HepG2 (cell line): Measurements from ENCODE around the gene ACP5. TPM values are rescaled to one million over a fixed set of nuclear protein-coding genes. Genes with fewer than 3 reads are reported as not detected.

Experiments used
- ASH2L ChIP-seq: fragments of 300-600, 200-600 bp; sonication (generic); IDR thresholded peaks from 2 replicates; pipeline ENCODE4 v1.7.0; 2017; ENCODE audit warnings: low read depth, mild to moderate bottlenecking, moderate library complexity, mixed read lengths, low read length; ENCODE audit not compliant: insufficient read length
- ATRX ChIP-seq: sonication (generic); formaldehyde crosslinking; IDR thresholded peaks from 2 replicates; pipeline ENCODE4 v1.4.0; 2020; ENCODE audit warnings: missing genetic modification reagents, borderline replicate concordance
- CHD4 ChIP-seq: fragments of 200-600 bp; sonication (generic); IDR thresholded peaks from 2 replicates; pipeline ENCODE4 v1.7.0; 2017; ENCODE audit warnings: mild to moderate bottlenecking, low read length, borderline replicate concordance
- JDP2 ChIP-seq: sonication (generic); formaldehyde crosslinking; IDR thresholded peaks from 2 replicates; pipeline ENCODE4 v1.8.1; 2022; ENCODE audit warnings: missing genetic modification reagents, borderline replicate concordance
- MEIS1 ChIP-seq: sonication (generic); formaldehyde crosslinking; IDR thresholded peaks from 2 replicates; pipeline ENCODE4 v1.9.0; 2021; ENCODE audit warnings: mild to moderate bottlenecking, missing genetic modification reagents, moderate library complexity, borderline replicate concordance
- MYPOP ChIP-seq: sonication (generic); formaldehyde crosslinking; IDR thresholded peaks from 2 replicates; pipeline ENCODE4 v1.8.1; 2023; ENCODE audit warnings: mild to moderate bottlenecking, moderate library complexity, missing genetic modification reagents
- NFE2L2 ChIP-seq: fragments of 150-350 bp; IDR thresholded peaks from 2 replicates; pipeline ENCODE4 v1.6.1; 2014; ENCODE audit warnings: low read length
- NR1H2 ChIP-seq: sonication (generic); formaldehyde crosslinking; IDR thresholded peaks from 2 replicates; pipeline ENCODE4 v1.8.1; 2022; ENCODE audit warnings: low read depth, missing genetic modification reagents, borderline replicate concordance
- PCBP1 ChIP-seq: fragments of 200-400 bp; formaldehyde crosslinking; IDR thresholded peaks from 2 replicates; pipeline ENCODE4 v1.6.1; 2017; ENCODE audit warnings: mild to moderate bottlenecking, low read depth, low read length, borderline replicate concordance
- PLRG1 ChIP-seq: fragments of 450-650 bp; conservative IDR thresholded peaks from 2 replicates; pipeline ENCODE4 v1.6.1; 2016
- RFXAP ChIP-seq: sonication (generic); formaldehyde crosslinking; IDR thresholded peaks from 2 replicates; pipeline ENCODE4 v1.4.0; 2020; ENCODE audit warnings: missing genetic modification reagents, borderline replicate concordance
- ZBTB33 ChIP-seq: sonication (generic); formaldehyde crosslinking; IDR thresholded peaks from 2 replicates; pipeline ENCODE4 v1.4.0; 2020; ENCODE audit warnings: missing genetic modification reagents
- ZMYM4 ChIP-seq: sonication (generic); formaldehyde crosslinking; IDR thresholded peaks from 2 replicates; pipeline ENCODE4 v1.8.1; 2023; ENCODE audit warnings: mild to moderate bottlenecking, missing genetic modification reagents
- ZNF572 ChIP-seq: sonication (generic); formaldehyde crosslinking; IDR thresholded peaks from 2 replicates; pipeline ENCODE4 v1.5.1; 2020; ENCODE audit warnings: mild to moderate bottlenecking, missing genetic modification reagents
- polyA plus RNA-seq, 8 experiments: library from polyadenylated mRNA; depleted of rRNA in 3 of 8; stranded (reverse) in 7 of 8; unstranded in 1 of 8; fragments of >200 nt; fragmentation: Illumina TruSeq in 4 of 8; extraction: Trizol in 4 of 8; gene quantifications; 2 replicates each; pipeline versions ENCODE4 v1.2.1 to v1.2.3, GENCODE V29; 2011 to 2016; ENCODE audit warnings: low read depth in 4 of 8, missing spikeins in 1 of 8, mixed read lengths in 1 of 8; ENCODE audit not compliant: insufficient read depth in 1 of 8
- total RNA-seq, 5 experiments: library from RNA; depleted of rRNA; stranded (reverse); fragments of >200 nt; fragmentation: Illumina TruSeq; extraction: Trizol; gene quantifications; 2 replicates each; pipeline ENCODE4 v1.2.3, GENCODE V29; 2016; ENCODE audit warnings: low read depth in 1 of 5
- TF ChIP-seq, protein P1 (sequence below): sonication (generic); formaldehyde crosslinking; IDR thresholded peaks from 2 replicates; pipeline ENCODE4 v1.4.0; 2020; ENCODE audit warnings: missing genetic modification reagents
- TF ChIP-seq, protein P2 (sequence below): sonication (generic); formaldehyde crosslinking; IDR thresholded peaks from 2 replicates; pipeline ENCODE4 v1.8.0; 2022; ENCODE audit warnings: missing genetic modification reagents, mild to moderate bottlenecking, borderline replicate concordance

The ACP5 gene
- total and polyA plus RNA-seq, 2 of the 13 experiments (the other 11 are each of a cell fraction or from before 2014, with no cell fraction given) = 1.3 to 6.7 TPM

DNA sequence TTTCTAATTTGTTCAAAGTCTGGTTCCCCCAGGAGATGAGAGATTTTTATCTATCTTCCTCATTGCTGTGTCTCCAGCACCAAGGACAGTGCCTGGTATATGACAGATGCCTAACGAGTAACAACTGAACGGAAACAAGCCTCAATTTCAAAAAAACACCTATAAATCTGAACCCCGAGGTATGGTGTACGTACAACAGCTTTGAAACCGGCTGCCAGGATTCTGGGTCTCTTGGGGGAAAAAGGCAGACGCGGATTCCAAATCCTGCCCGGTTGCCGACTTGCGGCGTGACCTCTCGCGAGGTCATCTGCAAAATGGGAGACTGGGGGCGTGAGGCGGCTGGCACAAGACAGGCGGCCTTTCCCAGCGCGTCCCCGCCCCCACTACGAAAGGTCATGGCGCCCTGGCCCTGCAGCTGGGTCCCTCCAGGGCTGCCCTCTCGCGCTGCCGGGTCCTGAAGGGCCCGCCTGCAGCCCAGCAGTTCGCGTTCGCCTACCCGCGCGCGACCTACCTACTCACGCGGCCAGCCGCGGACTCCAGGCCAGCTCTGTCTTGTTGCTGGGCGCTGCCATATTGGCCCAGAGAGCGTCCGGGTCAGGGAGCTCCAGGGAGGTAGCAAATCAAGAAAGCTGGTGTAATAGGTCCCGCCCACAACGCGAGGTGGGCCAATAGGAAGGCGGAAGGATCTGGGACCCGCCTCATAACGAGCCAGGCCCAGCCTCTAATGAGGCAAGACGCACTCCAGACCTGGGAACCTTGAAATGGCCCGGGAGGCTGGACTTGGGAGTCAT is 48.7 kb downstream of the ACP5 start, which contains the start of gene ECSIT (continued):
- TF ChIP-seq ZBTB33 (CRISPR knock-in tag) = no peak
- no peak for TF ChIP-seq NR1H2 (CRISPR knock-in tag)
- no peak; the same call in 1 of the 2 replicates for TF ChIP-seq MEIS1
- TF ChIP-seq ATRX (CRISPR knock-in tag) = no peak
- TF ChIP-seq JDP2 (CRISPR knock-in tag) = no peak
- TF ChIP-seq CHD4 = no peak
- 0 out of 2 replicates have a peak, but pooled peaks have one; percentile 30 for TF ChIP-seq MYPOP (CRISPR knock-in tag)
- TF ChIP-seq NFE2L2 = no peak
- TF ChIP-seq, protein P1, sequence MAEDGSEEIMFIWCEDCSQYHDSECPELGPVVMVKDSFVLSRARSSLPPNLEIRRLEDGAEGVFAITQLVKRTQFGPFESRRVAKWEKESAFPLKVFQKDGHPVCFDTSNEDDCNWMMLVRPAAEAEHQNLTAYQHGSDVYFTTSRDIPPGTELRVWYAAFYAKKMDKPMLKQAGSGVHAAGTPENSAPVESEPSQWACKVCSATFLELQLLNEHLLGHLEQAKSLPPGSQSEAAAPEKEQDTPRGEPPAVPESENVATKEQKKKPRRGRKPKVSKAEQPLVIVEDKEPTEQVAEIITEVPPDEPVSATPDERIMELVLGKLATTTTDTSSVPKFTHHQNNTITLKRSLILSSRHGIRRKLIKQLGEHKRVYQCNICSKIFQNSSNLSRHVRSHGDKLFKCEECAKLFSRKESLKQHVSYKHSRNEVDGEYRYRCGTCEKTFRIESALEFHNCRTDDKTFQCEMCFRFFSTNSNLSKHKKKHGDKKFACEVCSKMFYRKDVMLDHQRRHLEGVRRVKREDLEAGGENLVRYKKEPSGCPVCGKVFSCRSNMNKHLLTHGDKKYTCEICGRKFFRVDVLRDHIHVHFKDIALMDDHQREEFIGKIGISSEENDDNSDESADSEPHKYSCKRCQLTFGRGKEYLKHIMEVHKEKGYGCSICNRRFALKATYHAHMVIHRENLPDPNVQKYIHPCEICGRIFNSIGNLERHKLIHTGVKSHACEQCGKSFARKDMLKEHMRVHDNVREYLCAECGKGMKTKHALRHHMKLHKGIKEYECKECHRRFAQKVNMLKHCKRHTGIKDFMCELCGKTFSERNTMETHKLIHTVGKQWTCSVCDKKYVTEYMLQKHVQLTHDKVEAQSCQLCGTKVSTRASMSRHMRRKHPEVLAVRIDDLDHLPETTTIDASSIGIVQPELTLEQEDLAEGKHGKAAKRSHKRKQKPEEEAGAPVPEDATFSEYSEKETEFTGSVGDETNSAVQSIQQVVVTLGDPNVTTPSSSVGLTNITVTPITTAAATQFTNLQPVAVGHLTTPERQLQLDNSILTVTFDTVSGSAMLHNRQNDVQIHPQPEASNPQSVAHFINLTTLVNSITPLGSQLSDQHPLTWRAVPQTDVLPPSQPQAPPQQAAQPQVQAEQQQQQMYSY (CRISPR knock-in tag) = no peak
- TF ChIP-seq RFXAP = no peak; the same call in 1 of the 2 replicates
- TF ChIP-seq, protein P2, sequence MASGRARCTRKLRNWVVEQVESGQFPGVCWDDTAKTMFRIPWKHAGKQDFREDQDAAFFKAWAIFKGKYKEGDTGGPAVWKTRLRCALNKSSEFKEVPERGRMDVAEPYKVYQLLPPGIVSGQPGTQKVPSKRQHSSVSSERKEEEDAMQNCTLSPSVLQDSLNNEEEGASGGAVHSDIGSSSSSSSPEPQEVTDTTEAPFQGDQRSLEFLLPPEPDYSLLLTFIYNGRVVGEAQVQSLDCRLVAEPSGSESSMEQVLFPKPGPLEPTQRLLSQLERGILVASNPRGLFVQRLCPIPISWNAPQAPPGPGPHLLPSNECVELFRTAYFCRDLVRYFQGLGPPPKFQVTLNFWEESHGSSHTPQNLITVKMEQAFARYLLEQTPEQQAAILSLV = no peak
- no peak for TF ChIP-seq PLRG1
- TF ChIP-seq ASH2L = peak; percentile 96
- TF ChIP-seq ZNF572 (CRISPR knock-in tag) = no peak
- TF ChIP-seq PCBP1 = 0 out of 2 replicates have a peak, but pooled peaks have one; percentile 70
- TF ChIP-seq ZMYM4 (CRISPR knock-in tag) = peak; percentile 87
